Iris pigment epithelial cell (primary cell): ENCODE results near the gene THSD4.
A peak's percentile ranks its signal among the peaks of the same experiment; 100 is the strongest.

Source experiments
- DNase-seq: peaks from one replicate; pipeline ENCODE4 v3.0.0-alpha.2; 2011; ENCODE audit warnings: low read depth

The THSD4 gene

DNA sequence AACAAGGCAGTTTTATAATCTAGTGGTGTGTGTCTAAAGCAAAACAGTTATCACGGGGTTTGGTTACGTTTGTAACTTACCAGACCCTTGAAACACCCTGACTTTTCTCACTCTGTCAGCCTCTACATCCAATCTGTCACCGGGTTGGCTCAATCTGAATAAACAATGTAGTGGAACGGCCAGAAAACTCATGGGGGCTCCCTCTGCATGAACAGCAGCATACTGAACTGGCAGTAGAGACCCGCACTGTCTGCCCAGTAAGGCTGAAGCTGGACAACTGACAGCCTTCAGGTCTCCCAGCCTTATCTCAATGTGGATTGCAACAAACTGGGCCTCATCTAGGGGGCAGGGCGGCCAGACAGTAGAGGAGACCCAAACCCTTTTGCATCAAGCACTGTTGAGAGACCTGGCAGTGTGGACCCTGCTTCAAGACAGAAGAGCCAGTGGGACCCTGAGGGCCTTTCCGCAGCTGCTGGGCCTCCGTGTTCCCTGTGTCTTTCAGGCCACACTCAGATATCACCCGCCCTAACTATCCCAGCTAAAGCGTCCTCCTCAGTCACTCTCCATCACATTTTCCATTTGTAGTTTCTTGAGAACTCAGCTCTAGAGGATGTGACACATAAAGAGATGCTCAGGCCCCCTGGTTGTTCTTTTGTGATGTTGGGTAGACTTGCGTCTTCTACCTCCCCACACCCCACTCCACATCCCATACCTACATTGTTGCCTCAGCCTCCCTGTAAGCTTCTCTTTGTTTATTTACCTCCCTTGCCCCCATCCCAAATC is 513.9 kb downstream of the THSD4 start:
- no peak for DNase-seq

DNA sequence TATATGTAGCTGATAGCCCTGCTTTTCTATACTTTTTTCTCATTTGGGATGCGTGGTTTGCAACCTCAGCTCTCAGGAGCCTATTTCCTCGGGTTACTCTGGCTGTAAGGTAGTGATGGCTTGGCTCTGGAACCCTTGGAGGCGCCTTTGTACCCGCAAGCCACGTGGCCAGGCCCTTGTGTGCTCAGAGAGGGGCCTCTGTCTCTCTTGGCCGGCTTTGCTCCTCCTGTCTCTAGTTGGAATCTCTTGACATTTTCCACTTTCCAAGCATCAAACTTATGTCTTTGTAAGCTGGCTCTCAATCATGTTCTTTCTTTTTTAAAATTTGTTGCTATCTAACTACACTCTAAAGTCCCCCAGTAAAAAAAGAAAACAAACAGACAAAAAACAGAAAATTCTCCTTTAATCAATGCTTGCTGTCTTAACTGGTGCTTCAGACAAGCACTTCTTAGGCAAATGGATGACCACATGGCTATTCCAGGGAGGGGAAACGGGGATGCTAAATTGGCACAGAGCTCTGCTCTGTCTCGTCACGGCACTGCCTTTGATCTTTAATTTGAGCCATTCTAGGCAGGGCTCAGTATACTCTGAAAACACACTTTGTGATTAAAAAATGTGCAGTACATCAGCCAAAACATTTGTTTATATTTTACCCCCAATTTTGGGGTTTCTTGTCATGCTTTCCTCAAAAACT is 514.7 kb downstream of the THSD4 start:
- no peak for DNase-seq

DNA sequence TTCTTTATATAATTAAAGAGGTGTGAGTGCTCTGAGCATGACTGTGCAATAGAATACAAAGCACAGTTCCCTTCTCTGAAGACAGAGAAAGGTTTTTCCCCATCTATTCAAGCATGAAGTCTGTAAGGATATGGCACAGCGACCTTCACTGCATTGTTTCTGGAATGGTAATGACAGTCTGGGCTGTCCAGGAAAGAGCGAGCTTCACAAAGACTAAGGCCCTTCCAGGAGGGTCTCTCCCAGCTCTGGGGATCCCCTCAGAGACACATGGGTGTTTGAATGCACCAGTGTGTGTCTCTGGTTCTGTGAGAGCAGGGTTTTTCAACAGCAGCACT is 515.2 kb downstream of the THSD4 start:
- DNase-seq, result no peak

DNA sequence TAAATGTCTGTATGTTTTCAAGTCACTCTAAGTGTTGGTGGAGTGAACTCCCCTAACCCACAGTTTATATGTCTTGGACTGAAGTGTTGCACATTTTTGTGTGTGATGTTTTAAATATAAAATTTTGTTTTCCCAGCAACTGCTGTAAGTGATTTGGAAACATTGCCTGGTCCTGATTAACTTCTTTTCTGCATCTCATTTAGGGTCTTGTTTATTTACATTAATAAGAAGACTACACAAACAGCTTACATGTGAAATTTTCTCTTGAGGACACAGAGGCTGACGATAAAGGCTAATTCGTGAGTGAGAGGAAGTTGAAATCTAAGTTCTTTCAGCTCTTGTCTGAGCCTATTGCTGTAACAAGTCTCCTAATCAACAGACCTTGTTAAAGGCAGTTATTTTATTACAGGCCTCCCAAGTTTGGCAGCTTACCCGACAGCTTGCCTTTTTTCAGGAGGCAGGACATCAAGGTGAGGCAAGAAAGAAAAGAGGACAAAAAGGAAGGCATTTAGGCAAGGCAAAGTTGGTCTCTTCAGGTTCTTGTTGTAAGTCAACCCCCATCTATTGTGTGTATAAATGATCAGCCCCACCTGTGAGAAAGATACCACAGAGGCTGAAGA is 517.4 kb downstream of the THSD4 start:
- DNase-seq, result no peak

DNA sequence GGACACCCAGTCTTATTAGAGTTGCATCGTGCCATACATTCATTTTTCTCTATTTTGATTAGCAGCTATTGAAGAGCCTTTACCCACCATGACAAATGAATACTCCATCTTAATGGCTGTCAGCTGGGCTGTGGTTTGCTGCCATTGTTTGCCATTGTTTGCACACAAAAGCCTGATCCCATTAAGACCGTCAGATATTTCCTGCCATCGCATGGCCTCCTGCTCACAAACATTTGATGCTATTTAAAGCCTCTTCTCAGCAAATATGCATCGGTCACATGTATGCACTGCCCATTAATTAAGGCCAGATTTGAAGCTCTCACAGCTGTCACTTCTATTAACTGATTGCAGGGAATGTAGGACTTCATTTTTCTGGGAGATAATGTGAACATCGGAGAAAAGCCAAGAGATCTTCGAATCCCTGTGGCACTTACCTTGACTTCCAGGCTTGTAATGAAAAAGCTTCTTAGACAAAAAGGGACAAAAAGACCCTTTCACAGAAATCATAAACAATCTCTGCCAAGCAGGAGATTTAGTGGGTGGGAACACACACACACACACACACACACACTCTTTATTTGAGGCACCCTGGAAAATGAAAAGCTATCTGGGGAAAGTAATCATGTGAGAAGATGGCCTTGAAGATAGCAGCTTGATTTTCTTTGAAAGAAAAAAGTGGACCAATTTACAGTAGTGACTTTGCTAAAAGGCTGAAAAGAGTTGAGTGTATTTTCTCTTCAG is 519.7 kb downstream of the THSD4 start:
- no peak for DNase-seq

DNA sequence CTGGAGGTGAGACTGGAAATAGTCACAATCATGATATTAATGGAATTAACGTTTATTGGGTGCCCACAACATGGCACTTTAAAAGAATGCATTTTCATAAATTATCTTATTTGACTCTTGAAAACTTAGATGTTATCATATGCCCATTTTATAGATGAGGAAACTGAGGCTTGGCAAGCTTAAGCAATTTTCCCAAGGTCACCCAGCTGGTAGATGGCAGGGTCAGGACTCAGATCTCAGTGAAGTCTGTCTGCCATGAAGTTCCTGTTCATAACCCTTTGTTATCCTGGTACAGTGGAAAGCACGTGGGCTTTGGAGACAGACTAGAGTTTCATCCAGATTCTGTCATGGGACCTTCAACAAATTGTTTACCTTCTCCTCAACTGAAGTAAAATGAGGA is 520.5 kb downstream of the THSD4 start:
- no peak for DNase-seq

DNA sequence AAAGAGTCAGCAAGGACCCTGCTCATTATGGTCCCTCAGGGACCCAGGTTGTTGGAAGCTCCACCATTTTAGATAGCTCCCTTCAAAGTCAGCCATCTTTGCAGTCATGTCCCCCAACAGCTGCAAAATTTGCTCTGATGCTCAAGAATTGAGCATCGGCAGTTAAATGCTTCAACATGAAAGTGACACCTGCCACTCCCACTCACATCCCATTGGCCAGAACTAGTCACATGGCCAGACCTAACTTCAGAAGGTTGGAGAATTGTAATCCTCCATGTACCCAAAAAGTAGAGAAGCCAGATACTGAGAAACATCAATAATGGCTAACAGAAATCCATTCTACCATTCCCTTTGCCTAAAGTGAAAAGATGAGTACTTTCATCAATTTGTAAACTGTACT is 523.6 kb downstream of the THSD4 start:
- DNase-seq, result no peak

DNA sequence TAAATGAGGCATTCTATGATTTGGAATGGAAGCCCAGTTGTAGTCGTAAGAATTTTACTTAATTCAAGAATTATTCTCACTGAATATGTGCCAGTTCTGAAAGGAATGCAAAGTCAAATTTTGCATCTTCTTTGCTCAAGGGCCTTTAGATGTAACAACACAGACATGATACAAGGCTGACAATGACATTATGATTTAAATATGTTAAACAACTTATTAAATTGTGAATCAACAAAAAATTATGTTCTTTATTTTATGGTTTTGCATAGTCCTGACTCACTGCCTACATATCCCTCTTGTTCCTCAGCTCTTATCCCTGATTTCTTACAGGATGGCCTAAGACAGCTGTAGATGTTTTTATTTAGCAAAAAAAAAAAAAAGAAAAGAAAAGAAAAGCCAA is 524.2 kb downstream of the THSD4 start:
- DNase-seq, result no peak

DNA sequence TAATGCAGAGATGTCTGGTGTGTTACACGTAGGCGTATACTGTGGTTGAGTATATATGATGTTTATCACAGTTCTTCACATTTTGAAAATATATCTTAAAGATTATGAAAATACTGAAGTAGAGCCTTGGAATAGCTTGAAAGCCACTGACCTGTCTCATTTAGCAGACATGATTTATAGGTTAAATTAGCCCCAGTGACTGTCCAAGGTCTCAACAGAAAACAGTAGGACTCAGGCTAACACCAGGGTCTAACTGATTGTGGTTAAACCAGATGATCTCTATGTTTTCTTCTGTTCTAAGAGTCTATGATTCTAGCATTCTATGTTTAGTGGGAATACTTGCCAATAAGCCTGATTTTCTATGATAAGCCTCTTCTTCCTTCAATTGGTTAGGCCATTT is 528.6 kb downstream of the THSD4 start:
- no peak for DNase-seq

DNA sequence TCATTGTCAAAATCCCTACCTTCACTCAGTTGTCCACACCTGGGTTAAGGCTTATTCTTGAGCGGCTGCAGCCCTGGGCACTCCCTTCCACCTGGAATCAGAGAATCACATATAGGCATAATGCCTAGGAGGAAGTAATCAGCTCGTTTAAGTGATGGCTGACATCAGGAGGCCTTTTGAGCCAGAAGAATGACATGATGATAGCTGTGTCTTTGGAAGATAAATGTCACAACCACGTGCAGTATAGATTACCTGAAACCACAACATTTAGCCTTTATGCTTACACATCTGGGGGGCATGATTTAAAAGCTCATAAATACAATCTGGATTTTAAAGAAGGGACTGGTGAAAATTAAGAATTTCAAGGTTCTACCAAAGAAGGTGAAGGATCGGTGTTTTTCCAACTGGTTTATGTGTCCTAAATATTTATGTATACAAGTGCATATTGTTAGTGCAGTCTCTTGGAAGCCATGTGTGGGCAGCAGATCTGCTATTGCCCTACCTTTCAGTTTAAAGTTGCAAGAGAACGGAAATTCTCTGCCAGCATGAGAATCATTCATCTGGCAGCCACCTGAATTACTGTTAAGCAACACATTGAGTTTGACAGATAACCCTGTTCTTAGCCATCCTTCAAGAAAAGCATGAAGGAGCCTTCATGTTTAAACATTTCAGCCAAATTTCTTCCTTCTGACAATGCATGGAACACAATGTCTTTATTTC is 531.7 kb downstream of the THSD4 start:
- no peak for DNase-seq

DNA sequence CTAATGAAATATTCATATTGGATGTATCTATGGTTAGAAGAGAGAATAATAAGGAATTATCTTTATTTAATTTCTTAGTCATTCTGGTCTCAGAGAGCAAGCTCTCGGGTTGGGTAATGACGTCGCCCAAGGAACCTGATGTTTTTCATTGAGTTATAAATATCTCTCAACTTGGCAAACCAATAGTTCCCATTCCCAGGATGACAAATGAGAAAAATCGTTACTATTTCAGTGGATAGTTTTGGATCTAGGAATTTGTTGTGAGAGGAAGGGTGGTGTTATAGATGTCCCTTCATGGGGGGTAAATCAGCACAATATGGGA is 532.2 kb downstream of the THSD4 start:
- no peak for DNase-seq

DNA sequence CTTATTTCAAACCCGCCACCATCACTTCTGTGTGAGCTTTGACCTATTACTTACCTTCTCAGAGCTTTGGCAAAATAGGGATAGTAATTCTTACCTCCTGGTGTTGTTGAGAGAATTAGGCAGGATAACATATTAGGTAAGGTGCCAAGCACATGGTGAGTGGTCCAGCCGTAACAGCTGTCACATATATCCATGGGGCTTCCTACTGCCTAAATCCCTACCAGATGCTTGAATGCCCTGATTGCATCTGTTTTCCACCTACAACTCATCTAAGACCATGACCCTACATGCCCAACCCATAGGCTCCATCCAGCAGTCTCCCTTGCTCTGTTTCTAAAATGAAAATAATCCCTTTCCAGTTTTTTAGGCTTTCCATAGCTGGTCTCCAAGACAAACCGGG is 532.8 kb downstream of the THSD4 start:
- DNase-seq, result no peak

DNA sequence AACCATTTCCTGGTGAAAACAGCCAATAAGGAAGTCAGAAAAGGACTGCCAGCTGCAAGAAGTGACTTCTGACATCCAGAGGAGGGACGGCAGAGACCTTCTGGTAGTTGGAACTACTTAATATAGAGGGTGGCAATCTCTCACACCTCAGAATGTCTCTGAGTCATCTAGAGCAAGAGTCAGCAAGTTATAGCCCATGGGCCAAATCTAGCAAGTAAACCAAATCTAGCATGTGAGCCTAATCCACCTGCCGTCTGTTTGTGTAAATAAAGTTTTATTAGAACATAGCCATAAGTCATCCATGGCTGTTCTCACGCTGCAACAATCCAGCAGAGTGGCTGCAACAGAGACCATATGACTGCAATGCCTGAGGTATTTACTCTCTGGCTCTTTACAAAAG is 534.6 kb downstream of the THSD4 start:
- DNase-seq, result peak; percentile 12

DNA sequence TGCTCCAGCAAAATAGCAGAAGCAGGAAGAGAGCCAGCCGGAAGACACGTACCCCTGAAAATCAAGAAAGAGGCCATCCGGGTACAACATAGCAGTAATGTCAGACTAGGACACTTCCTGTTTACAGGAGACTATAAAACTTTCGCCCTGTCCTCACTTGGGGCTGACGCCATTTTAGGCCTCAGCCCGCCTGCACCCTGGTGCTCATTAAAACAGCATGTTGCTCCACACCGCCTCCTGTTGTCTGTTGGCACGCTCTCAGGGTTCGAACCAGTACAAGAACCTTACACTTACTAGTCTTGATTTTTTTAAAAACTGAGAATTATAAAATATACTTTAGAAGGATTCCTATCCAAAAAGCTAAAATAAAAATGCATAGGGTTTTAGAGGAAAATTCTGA is 535.3 kb downstream of the THSD4 start:
- DNase-seq, result no peak

DNA sequence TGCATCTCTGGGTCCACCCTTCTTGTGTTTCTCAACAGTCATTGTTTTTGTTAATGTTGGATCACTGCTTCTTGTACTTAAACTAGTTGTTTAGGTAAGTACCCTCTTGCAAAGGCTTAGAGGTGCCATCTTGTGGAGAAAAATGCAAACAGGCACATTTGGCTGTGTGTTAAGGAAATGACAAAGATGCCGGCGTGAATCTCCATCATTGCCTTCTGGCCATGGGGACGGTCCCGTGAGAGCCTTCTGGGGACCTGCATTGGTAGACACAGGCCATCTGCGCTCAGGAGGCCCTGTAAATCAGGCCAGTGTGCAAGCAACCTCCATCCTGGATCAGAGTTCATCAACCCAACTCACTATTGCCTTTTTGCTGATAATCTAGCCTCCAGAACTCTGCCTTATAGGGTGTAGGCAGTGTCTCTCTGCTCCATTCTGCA is 536.5 kb downstream of the THSD4 start:
- peak; percentile 59 for DNase-seq

DNA sequence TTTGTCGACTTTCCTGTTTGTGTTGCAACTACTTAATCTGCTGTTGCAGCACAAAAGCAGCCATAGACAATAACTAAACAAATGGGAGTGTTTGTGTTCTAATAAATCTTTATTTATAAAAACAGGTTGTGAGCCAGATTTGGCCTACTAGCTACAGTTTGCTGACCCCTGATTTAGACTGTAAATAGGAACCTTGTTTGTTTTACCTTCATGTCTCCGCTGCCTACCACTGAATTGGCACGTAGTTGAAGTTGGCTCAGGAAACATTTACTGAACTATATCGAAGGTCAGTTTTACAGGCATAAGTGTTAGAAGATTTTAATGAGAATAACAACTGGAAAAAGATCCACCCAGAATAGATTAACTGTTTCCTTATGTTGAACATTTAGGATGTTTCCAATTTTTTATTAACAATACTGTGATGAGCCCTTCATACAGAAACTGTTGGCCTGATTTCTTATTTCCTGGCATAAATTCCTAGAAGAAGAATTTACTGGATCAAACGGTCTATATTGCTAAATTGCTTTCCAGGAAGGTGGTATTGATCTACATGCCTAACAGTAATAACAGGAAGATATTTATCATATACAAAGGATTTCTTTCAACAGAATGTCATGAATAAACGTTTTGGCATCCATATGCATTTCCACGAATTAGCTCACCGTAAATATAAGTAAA is 538.9 kb downstream of the THSD4 start:
- no peak for DNase-seq

DNA sequence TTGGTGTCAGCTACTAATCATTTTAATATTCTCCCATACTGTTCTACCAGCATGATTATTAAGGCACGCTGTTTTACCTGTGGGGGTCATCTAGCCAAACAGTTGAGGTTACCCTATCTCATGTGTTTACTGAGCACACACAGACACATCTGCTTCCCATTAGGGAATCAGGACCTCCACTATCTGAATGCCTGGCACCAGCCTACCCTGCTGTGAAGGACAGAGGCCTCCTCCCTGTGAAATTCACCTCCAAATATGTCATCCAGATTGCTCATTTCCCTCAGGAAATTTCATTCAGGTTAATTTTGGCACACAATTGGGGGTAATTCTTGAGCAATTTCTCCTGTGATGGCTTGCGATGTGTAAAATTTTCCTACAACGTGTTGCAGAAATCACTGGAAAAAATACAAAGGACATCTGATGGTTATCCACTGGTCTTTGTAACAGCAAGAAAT is 539.5 kb downstream of the THSD4 start:
- peak; percentile 25 for DNase-seq

DNA sequence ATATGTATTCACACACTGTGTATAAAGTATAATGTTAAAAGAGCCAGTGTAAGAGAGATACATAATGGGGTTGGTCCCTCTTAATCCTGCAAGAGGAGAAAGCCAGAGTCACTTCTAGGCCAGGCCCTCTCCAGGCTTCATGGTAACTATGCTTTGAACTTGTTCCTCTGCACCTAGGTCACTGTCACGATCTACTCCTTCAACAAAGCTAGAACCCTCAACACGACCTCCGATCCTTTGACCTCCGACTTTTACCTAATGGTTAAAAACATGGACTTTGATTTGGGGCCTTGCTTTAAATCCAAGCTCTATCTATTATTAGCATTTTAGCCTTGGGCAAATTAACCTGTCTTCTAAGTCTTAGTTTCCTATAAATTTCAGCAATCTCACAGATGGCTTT is 541.2 kb downstream of the THSD4 start:
- DNase-seq, result no peak

DNA sequence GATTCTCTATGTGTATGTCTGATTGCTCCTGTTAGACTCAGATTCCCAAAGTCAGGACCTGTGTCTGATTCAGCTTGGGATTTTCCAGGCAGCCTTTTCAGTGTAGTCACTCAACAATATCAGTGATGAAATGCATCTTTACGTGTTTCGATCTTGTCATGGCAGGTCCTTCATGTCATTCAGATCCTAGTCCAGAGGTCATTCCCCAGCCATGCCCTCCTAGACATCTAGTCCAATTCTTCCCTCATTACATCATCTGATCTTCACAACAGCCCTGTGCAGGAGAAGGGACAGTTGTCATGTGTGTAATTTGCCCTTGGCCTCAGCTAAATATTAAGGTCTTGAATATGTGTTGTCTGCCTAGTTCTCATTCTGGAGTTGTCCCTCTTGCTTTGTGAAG is 541.9 kb downstream of the THSD4 start:
- DNase-seq, result no peak

DNA sequence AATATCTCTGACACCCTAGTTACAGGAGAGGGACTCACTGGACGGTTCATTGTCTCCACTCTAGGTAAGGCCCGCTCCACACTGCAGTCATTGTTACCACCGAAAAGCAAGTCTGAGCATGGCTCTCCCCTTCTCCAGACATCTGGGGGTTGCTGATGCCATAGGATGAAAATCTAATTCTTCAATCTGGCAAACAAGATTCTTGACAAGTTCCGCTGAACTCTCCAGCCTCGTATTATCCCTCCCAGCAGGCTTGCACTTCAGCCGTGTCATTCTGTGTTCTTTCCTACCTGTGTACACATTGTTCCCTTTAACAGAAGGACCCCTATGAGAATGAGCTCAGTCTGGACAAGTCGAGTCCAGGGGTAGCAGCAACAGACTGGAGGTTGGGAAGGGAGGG is 542.8 kb downstream of the THSD4 start:
- no peak for DNase-seq
